WERI-Rb-1 (cell line): ENCODE measurements around the gene CD163.
A peak's percentile ranks its signal among the peaks of the same experiment; 100 is the strongest.

ENCODE experiments used
- DNase-seq: peaks from one replicate; pipeline ENCODE4 v3.0.0-alpha.2; 2020
- H3K27ac ChIP-seq: fragments of 250-450 bp; sonication (Bioruptor Pico); 2 replicates; pipeline ENCODE4 v1.5.1; 2020; ENCODE audit warnings: mild to moderate bottlenecking, moderate library complexity
- H3K27me3 ChIP-seq: fragments of 250-450 bp; sonication (Bioruptor Pico); 2 replicates; pipeline ENCODE4 v1.5.1; 2021; ENCODE audit warnings: mild to moderate bottlenecking, low read depth, moderate library complexity; ENCODE audit not compliant: insufficient read depth, severe bottlenecking
- H3K36me3 ChIP-seq: fragments of 250-450 bp; sonication (Bioruptor Pico); 2 replicates; pipeline ENCODE4 v1.5.1; 2020; ENCODE audit warnings: mild to moderate bottlenecking, moderate library complexity
- H3K4me3 ChIP-seq: 2 replicates; pipeline ENCODE4 v1.5.1; 2011; ENCODE audit warnings: low read depth, mild to moderate bottlenecking, control low read depth, low read length
- H3K9me3 ChIP-seq: fragments of 250-450 bp; sonication (Bioruptor Pico); 2 replicates; pipeline ENCODE4 v1.5.1; 2021; ENCODE audit warnings: mild to moderate bottlenecking, moderate library complexity; ENCODE audit not compliant: severe bottlenecking
- CTCF ChIP-seq: IDR thresholded peaks from 2 replicates; pipeline ENCODE4 v1.5.1; 2011; ENCODE audit warnings: low read depth, mild to moderate bottlenecking, control low read depth, inconsistent platforms, low read length

CD163 gene

GRCh38 chr12:7472060-7472459, 31.5 kb downstream of the CD163 start:
- Histone ChIP-seq H3K9me3 (no peaks in the 10 kb centered on the region), H3K36me3 (no peaks in the 10 kb centered on the region), H3K27me3 (peaks cover 7% of the 10 kb centered on the region), H3K27ac (no peak overlapping the region), H3K4me3 (no peak overlapping the region)
- TF ChIP-seq CTCF = no peak
- no peak for DNase-seq

GRCh38 chr12:7460375-7461259, 43.0 kb downstream of the CD163 start:
- no peaks in the 10 kb centered on the region for H3K9me3 ChIP-seq
- no peaks in the 10 kb centered on the region for H3K27me3 ChIP-seq
- no peak overlapping the region for H3K4me3 ChIP-seq
- TF ChIP-seq CTCF = peak; percentile 83
- no peaks in the 10 kb centered on the region for H3K36me3 ChIP-seq
- DNase-seq = peak; percentile 39
- no peak overlapping the region for H3K27ac ChIP-seq

GRCh38 chr12:7459973-7460372, 43.6 kb downstream of the CD163 start:
- no peaks in the 10 kb centered on the region for H3K27me3 ChIP-seq
- H3K36me3 ChIP-seq = no peaks in the 10 kb centered on the region
- DNase-seq = no peak
- no peak for TF ChIP-seq CTCF
- H3K9me3 ChIP-seq = no peaks in the 10 kb centered on the region
- H3K4me3 ChIP-seq = no peak overlapping the region
- no peak overlapping the region for H3K27ac ChIP-seq

GRCh38 chr12:7451756-7452155, 51.8 kb downstream of the CD163 start:
- no peak for TF ChIP-seq CTCF
- H3K27ac ChIP-seq = no peak overlapping the region
- peaks cover 3% of the 10 kb centered on the region for H3K27me3 ChIP-seq
- no peak overlapping the region for H3K4me3 ChIP-seq
- H3K36me3 ChIP-seq = no peaks in the 10 kb centered on the region
- no peaks in the 10 kb centered on the region for H3K9me3 ChIP-seq
- no peak for DNase-seq

- no peak for DNase-seq
- H3K36me3 ChIP-seq = no peaks in the 10 kb centered on the region
- no peak overlapping the region for H3K4me3 ChIP-seq
- no peak for TF ChIP-seq CTCF
- H3K27me3 ChIP-seq = peaks cover 3% of the 10 kb centered on the region
- H3K27ac ChIP-seq = no peak overlapping the region
- no peaks in the 10 kb centered on the region for H3K9me3 ChIP-seq
These were observed 52.9 kb downstream of the CD163 start for GRCh38 chr12:7450667-7451066.

- no peak for DNase-seq
- Histone ChIP-seq H3K36me3 (no peaks in the 10 kb centered on the region), H3K27ac (no peak overlapping the region), H3K4me3 (no peak overlapping the region), H3K9me3 (no peaks in the 10 kb centered on the region), H3K27me3 (peaks cover 3% of the 10 kb centered on the region)
- no peak for TF ChIP-seq CTCF
These were observed 55.5 kb downstream of the CD163 start for GRCh38 chr12:7448099-7448498.
